Measurements from ENCODE around the gene CDC42BPA. TPM values are rescaled to one million over a fixed set of nuclear protein-coding genes. Genes with fewer than 3 reads are reported as not detected.
"Not testable (repeated sequence)": the region's sequence is repeated elsewhere in the genome, so short reads cannot be mapped to it uniquely, and the experiment has no call there.

The CDC42BPA gene
- total and polyA plus RNA-seq, 7 experiments from 2014 or later: 0.05 to 2.0 (median 1.2) TPM; not detected in 1

GRCh38 chr1:227352164-227352563 lies 33.9 kb upstream of the CDC42BPA start:
- H3K36me3 ChIP-seq (ENCODE audit: control insufficient read depth in 2 of 3, insufficient read depth in 3 of 3, low read length in 3 of 3); CTCF ChIA-PET; H3K4me1 ChIP-seq (ENCODE audit: control insufficient read depth in 2 of 2, insufficient read depth in 2 of 2, low read length in 2 of 2); H3K9me3 Mint-ChIP-seq; ATAC-seq; H3K27ac ChIP-seq (ENCODE audit: low read depth, low read length); H3K4me3 ChIP-seq (ENCODE audit: low read length); DNase-seq; H3K4me3 Mint-ChIP-seq; H3K27ac Mint-ChIP-seq; H3K36me3 Mint-ChIP-seq; intact Hi-C loops (cut with micrococcal nuclease); H3K4me1 Mint-ChIP-seq; H3K27me3 ChIP-seq (ENCODE audit: control insufficient read depth in 2 of 2, insufficient read depth in 2 of 2, low read length in 2 of 2); H3K9me3 ChIP-seq (ENCODE audit: control insufficient read depth in 2 of 3, low read length in 3 of 3): not testable (repeated sequence)
- H3K27me3 Mint-ChIP-seq: peaks cover 0 to 15% (median 2%) of the 10 kb centered on the region in 5 donors
- POLR2A ChIA-PET: interaction anchor here (0.8 kb wide), 1 partner anchor 493 kb away, joined by 4 read pairs; no protein-coding TSS in a partner anchor

- DNase-seq (no peak), ATAC-seq (no peak)
- no peaks in the 10 kb centered on the region for H3K4me1 Mint-ChIP-seq
- H3K27ac Mint-ChIP-seq: no peak overlapping the region
- ChIA-PET CTCF (no interaction called here), POLR2A (no interaction called here)
- Histone ChIP-seq H3K27ac (ENCODE audit: low read depth, low read length) (no peak overlapping the region), H3K4me1 (ENCODE audit: control insufficient read depth in 2 of 2, insufficient read depth in 2 of 2, low read length in 2 of 2) (no peaks in the 10 kb centered on the region), H3K4me3 (ENCODE audit: low read length) (no peak overlapping the region), H3K9me3 (ENCODE audit: control insufficient read depth in 2 of 3, low read length in 3 of 3) (no peaks in the 10 kb centered on the region), H3K36me3 (ENCODE audit: control insufficient read depth in 2 of 3, insufficient read depth in 3 of 3, low read length in 3 of 3) (no peaks in the 10 kb centered on the region), H3K27me3 (ENCODE audit: control insufficient read depth in 2 of 2, insufficient read depth in 2 of 2, low read length in 2 of 2) (peaks cover 0 to 3% of the 10 kb centered on the region in 2 donors)
- intact Hi-C loops (cut with micrococcal nuclease): no loop called here
- H3K36me3 Mint-ChIP-seq: no peaks in the 10 kb centered on the region
- H3K9me3 Mint-ChIP-seq: no peaks in the 10 kb centered on the region
- no peak overlapping the region for H3K4me3 Mint-ChIP-seq
- peaks cover 2 to 17% (median 4%) of the 10 kb centered on the region in 5 donors for H3K27me3 Mint-ChIP-seq
Measured at GRCh38 chr1:227351443-227351842, 33.2 kb upstream of the CDC42BPA start.

- DNase-seq (no peak), ATAC-seq (no peak)
- no peaks in the 10 kb centered on the region for H3K9me3 ChIP-seq (ENCODE audit: control insufficient read depth in 2 of 3, low read length in 3 of 3)
- no peak overlapping the region for H3K4me3 ChIP-seq (ENCODE audit: low read length)
- H3K36me3 ChIP-seq (ENCODE audit: control insufficient read depth in 2 of 3, insufficient read depth in 3 of 3, low read length in 3 of 3): no peaks in the 10 kb centered on the region
- H3K27ac Mint-ChIP-seq: no peak overlapping the region
- H3K27ac ChIP-seq (ENCODE audit: low read depth, low read length): no peak overlapping the region
- POLR2A ChIA-PET: no interaction called here
- H3K27me3 Mint-ChIP-seq: peaks cover 0 to 16% (median 5%) of the 10 kb centered on the region in 5 donors
- no peaks in the 10 kb centered on the region for H3K36me3 Mint-ChIP-seq
- intact Hi-C loops (cut with micrococcal nuclease): no loop called here
- no peaks in the 10 kb centered on the region for H3K4me1 ChIP-seq (ENCODE audit: control insufficient read depth in 2 of 2, insufficient read depth in 2 of 2, low read length in 2 of 2)
- no peaks in the 10 kb centered on the region for H3K4me1 Mint-ChIP-seq
- H3K27me3 ChIP-seq (ENCODE audit: control insufficient read depth in 2 of 2, insufficient read depth in 2 of 2, low read length in 2 of 2): peaks cover 0 to 3% of the 10 kb centered on the region in 2 donors
- CTCF ChIA-PET: no interaction called here
- no peak overlapping the region for H3K4me3 Mint-ChIP-seq
- H3K9me3 Mint-ChIP-seq: no peaks in the 10 kb centered on the region
Measured at GRCh38 chr1:227349967-227350366, 31.7 kb upstream of the CDC42BPA start.

GRCh38 chr1:227343727-227344551 lies 25.6 kb upstream of the CDC42BPA start:
- no peaks in the 10 kb centered on the region for H3K27me3 ChIP-seq (ENCODE audit: control insufficient read depth in 2 of 2, insufficient read depth in 2 of 2, low read length in 2 of 2)
- no peaks in the 10 kb centered on the region for H3K9me3 ChIP-seq (ENCODE audit: control insufficient read depth in 2 of 3, low read length in 3 of 3)
- H3K36me3 ChIP-seq (ENCODE audit: control insufficient read depth in 2 of 3, insufficient read depth in 3 of 3, low read length in 3 of 3): no peaks in the 10 kb centered on the region
- intact Hi-C loops (cut with micrococcal nuclease): no loop called here
- POLR2A ChIA-PET: interaction anchor here (0.6 to 0.7 kb wide), 2 partner anchors 34 to 431 kb away, joined by 3 to 4 read pairs; no protein-coding TSS in a partner anchor
- CTCF ChIA-PET: no interaction called here
- ATAC-seq (no peak), DNase-seq (no peak)
- H3K4me3 ChIP-seq (ENCODE audit: low read length): no peak overlapping the region
- H3K27me3 Mint-ChIP-seq: peaks cover 0 to 7% (median 5%) of the 10 kb centered on the region in 5 donors
- H3K36me3 Mint-ChIP-seq: no peaks in the 10 kb centered on the region
- no peak overlapping the region for H3K27ac Mint-ChIP-seq
- no peak overlapping the region for H3K27ac ChIP-seq (ENCODE audit: low read depth, low read length)
- H3K9me3 Mint-ChIP-seq: peaks cover 0 to 10% (median 2%) of the 10 kb centered on the region in 11 donors
- H3K4me3 Mint-ChIP-seq: no peak overlapping the region
- no peaks in the 10 kb centered on the region for H3K4me1 ChIP-seq (ENCODE audit: control insufficient read depth in 2 of 2, insufficient read depth in 2 of 2, low read length in 2 of 2)
- H3K4me1 Mint-ChIP-seq: no peaks in the 10 kb centered on the region

GRCh38 chr1:227343206-227343605 lies 24.9 kb upstream of the CDC42BPA start:
- Mint-ChIP-seq H3K4me3 (no peak overlapping the region), H3K9me3 (peaks cover 0 to 10% (median 2%) of the 10 kb centered on the region in 11 donors), H3K27me3 (peaks cover 0 to 7% (median 5%) of the 10 kb centered on the region in 5 donors), H3K27ac (no peak overlapping the region), H3K4me1 (no peaks in the 10 kb centered on the region), H3K36me3 (no peaks in the 10 kb centered on the region)
- H3K4me3 ChIP-seq (ENCODE audit: low read length): no peak overlapping the region
- ATAC-seq (no peak), DNase-seq (no peak)
- no peaks in the 10 kb centered on the region for H3K9me3 ChIP-seq (ENCODE audit: control insufficient read depth in 2 of 3, low read length in 3 of 3)
- no peaks in the 10 kb centered on the region for H3K4me1 ChIP-seq (ENCODE audit: control insufficient read depth in 2 of 2, insufficient read depth in 2 of 2, low read length in 2 of 2)
- ChIA-PET CTCF (no interaction called here), POLR2A (interaction anchor here (0.6 to 0.7 kb wide), 2 partner anchors 34 to 430 kb away, joined by 3 to 4 read pairs; no protein-coding TSS in a partner anchor)
- no peaks in the 10 kb centered on the region for H3K27me3 ChIP-seq (ENCODE audit: control insufficient read depth in 2 of 2, insufficient read depth in 2 of 2, low read length in 2 of 2)
- intact Hi-C loops (cut with micrococcal nuclease): no loop called here
- no peak overlapping the region for H3K27ac ChIP-seq (ENCODE audit: low read depth, low read length)
- no peaks in the 10 kb centered on the region for H3K36me3 ChIP-seq (ENCODE audit: control insufficient read depth in 2 of 3, insufficient read depth in 3 of 3, low read length in 3 of 3)

GRCh38 chr1:227342075-227342829 lies 24.0 kb upstream of the CDC42BPA start:
- no peak overlapping the region for H3K27ac Mint-ChIP-seq
- H3K36me3 Mint-ChIP-seq: no peaks in the 10 kb centered on the region
- intact Hi-C loops (cut with micrococcal nuclease): no loop called here
- peaks cover 0 to 10% (median 2%) of the 10 kb centered on the region in 11 donors for H3K9me3 Mint-ChIP-seq
- no peaks in the 10 kb centered on the region for H3K4me1 Mint-ChIP-seq
- Histone ChIP-seq H3K9me3 (ENCODE audit: control insufficient read depth in 2 of 3, low read length in 3 of 3) (no peaks in the 10 kb centered on the region), H3K4me3 (ENCODE audit: low read length) (no peak overlapping the region), H3K36me3 (ENCODE audit: control insufficient read depth in 2 of 3, insufficient read depth in 3 of 3, low read length in 3 of 3) (no peaks in the 10 kb centered on the region), H3K27me3 (ENCODE audit: control insufficient read depth in 2 of 2, insufficient read depth in 2 of 2, low read length in 2 of 2) (no peaks in the 10 kb centered on the region), H3K27ac (ENCODE audit: low read depth, low read length) (no peak overlapping the region), H3K4me1 (ENCODE audit: control insufficient read depth in 2 of 2, insufficient read depth in 2 of 2, low read length in 2 of 2) (no peaks in the 10 kb centered on the region)
- ChIA-PET CTCF (no interaction called here), POLR2A (no interaction called here)
- ATAC-seq (no peak), DNase-seq (no peak)
- peaks cover 0 to 7% (median 4%) of the 10 kb centered on the region in 5 donors for H3K27me3 Mint-ChIP-seq
- H3K4me3 Mint-ChIP-seq: no peak overlapping the region

All from naive thymus-derived CD4-positive, alpha-beta T cell (primary cell).